Esophagus mucosa (tissue), 1 donor: ENCODE results near the gene SPCS3. TPM values are rescaled to one million over a fixed set of nuclear protein-coding genes. Genes with fewer than 3 reads are reported as not detected.
"Not testable (repeated sequence)": the region's sequence is repeated elsewhere in the genome, so short reads cannot be mapped to it uniquely, and the experiment has no call there.

Experiments used
- ATAC-seq: fragments of 200-7000 bp; cut with Tn5 transposase; one replicate; pipeline ENCODE4 v1.9.1; 2020
- total RNA-seq: library from RNA; stranded (reverse); gene quantifications from one replicate; pipeline ENCODE4 v1.2.4, GENCODE V29; 2023
- donor health status: DM: yes; HTN: yes; CAD: no.

Gene SPCS3
- total RNA-seq, 1 donor from 2014 or later, result 61.5 TPM

- no peak for ATAC-seq
Observed at GRCh38 chr4:176306837-176307665, 12.7 kb upstream of the SPCS3 start.

- ATAC-seq, result no peak
Observed at GRCh38 chr4:176307666-176307930, 12.2 kb upstream of the SPCS3 start.

- ATAC-seq, result no peak
Observed at GRCh38 chr4:176308441-176308840, 11.3 kb upstream of the SPCS3 start.

- no peak for ATAC-seq
Observed at GRCh38 chr4:176309046-176309445, 10.7 kb upstream of the SPCS3 start.

GRCh38 chr4:176309772-176310171 lies 10.0 kb upstream of the SPCS3 start:
- no peak for ATAC-seq

- no peak for ATAC-seq
Observed at GRCh38 chr4:176313596-176314336, 6.0 kb upstream of the SPCS3 start.

- ATAC-seq, result no peak
Observed at GRCh38 chr4:176319151-176319703, 539 bp upstream of the SPCS3 start.

GRCh38 chr4:176320340-176320975 lies 692 bp downstream of the SPCS3 start:
- peak; percentile 93 for ATAC-seq

- no peak for ATAC-seq
Observed at GRCh38 chr4:176320976-176321361, 1.2 kb downstream of the SPCS3 start.

GRCh38 chr4:176321589-176321988 lies 1.8 kb downstream of the SPCS3 start:
- ATAC-seq, result no peak

GRCh38 chr4:176323511-176324160 lies 3.9 kb downstream of the SPCS3 start:
- ATAC-seq, result no peak

GRCh38 chr4:176324876-176325275 lies 5.1 kb downstream of the SPCS3 start:
- ATAC-seq, result not testable (repeated sequence)

GRCh38 chr4:176333076-176333475 lies 13.3 kb downstream of the SPCS3 start:
- no peak for ATAC-seq

- ATAC-seq, result no peak
Observed at GRCh38 chr4:176334066-176334465, 14.3 kb downstream of the SPCS3 start.

- ATAC-seq, result no peak
Observed at GRCh38 chr4:176335421-176335820, 15.7 kb downstream of the SPCS3 start.

- ATAC-seq, result no peak
Observed at GRCh38 chr4:176339936-176340761, 20.4 kb downstream of the SPCS3 start.

GRCh38 chr4:176340871-176341685 lies 21.3 kb downstream of the SPCS3 start:
- peak; percentile 62 for ATAC-seq

- no peak for ATAC-seq
Observed at GRCh38 chr4:176342384-176342783, 22.6 kb downstream of the SPCS3 start.

GRCh38 chr4:176343286-176343685 lies 23.5 kb downstream of the SPCS3 start:
- ATAC-seq, result peak; percentile 8

- not testable (repeated sequence) for ATAC-seq
Observed at GRCh38 chr4:176345346-176345745, 25.6 kb downstream of the SPCS3 start.

- ATAC-seq, result not testable (repeated sequence)
Observed at GRCh38 chr4:176346836-176347235, 27.1 kb downstream of the SPCS3 start.
